PC-9 (cell line): ENCODE measurements around the gene CGN. TPM values are rescaled to one million over a fixed set of nuclear protein-coding genes. Genes with fewer than 3 reads are reported as not detected.

Experiments
- BruUV-seq: library from RNA; stranded (reverse); fragments of 400-500 nt; replicated peaks from 2 replicates; lab custom pipeline; 2021; lab: Mats Ljungman, UMichigan
- CTCF ChIA-PET: fragments of 300-600 bp; sonication (Branson Sonifier 250); formaldehyde crosslinking; loops from one replicate; lab custom pipeline; 2022; ENCODE audit warnings: antibody characterized with exemption; lab: Charles Lee
- POLR2A ChIA-PET: fragments of 300-600 bp; sonication (Branson Sonifier 250); formaldehyde crosslinking; loops from one replicate; lab custom pipeline; 2022; ENCODE audit warnings: antibody characterized with exemption; ENCODE audit not compliant: unreplicated experiment; lab: Charles Lee
- DNase-seq, 2 experiments: peaks; one replicate each; pipeline versions ENCODE4 v3.0.0 to v3.0.0-alpha.2; 2015 to 2022; ENCODE audit warnings: mixed read lengths in 1 of 2
- H2AFZ ChIP-seq: fragments of 200-600 bp; sonication (generic); 2 replicates; pipeline ENCODE4 v1.8.1; 2017; ENCODE audit warnings: antibody characterized with exemption
- H3F3A ChIP-seq: fragments of 200-600 bp; sonication (generic); 2 replicates; pipeline ENCODE4 v1.8.1; 2017; ENCODE audit warnings: antibody characterized with exemption, mild to moderate bottlenecking, low read depth; ENCODE audit not compliant: insufficient read depth
- H3K27ac ChIP-seq: fragments of 200-600 bp; sonication (generic); 2 replicates; pipeline ENCODE4 v1.6.1; 2016; ENCODE audit warnings: mixed run types
- H3K27me3 ChIP-seq: fragments of 200-600 bp; sonication (generic); 2 replicates; pipeline ENCODE4 v1.6.1; 2016; ENCODE audit warnings: low read depth, mixed run types; ENCODE audit not compliant: insufficient read depth
- H3K36me3 ChIP-seq: fragments of 200-600 bp; sonication (generic); 2 replicates; pipeline ENCODE4 v1.6.1; 2016; ENCODE audit warnings: low read depth, mixed run types
- H3K4me1 ChIP-seq: fragments of 200-600 bp; sonication (generic); replicated peaks from 2 replicates; pipeline ENCODE4 v1.6.1; 2016; ENCODE audit warnings: mixed run types; ENCODE audit not compliant: insufficient read depth
- H3K4me2 ChIP-seq: fragments of 200-600 bp; sonication (generic); 2 replicates; pipeline ENCODE4 v1.6.1; 2017; ENCODE audit warnings: mixed run types
- H3K4me3 ChIP-seq: fragments of 200-600 bp; sonication (generic); 2 replicates; pipeline ENCODE4 v1.6.1; 2016; ENCODE audit warnings: mixed run types
- H3K79me2 ChIP-seq: fragments of 200-600 bp; sonication (generic); 2 replicates; pipeline ENCODE4 v1.6.1; 2017; ENCODE audit warnings: low read depth, mixed run types
- H3K9me2 ChIP-seq: fragments of 200-600 bp; sonication (generic); 2 replicates; pipeline ENCODE4 v1.8.1; 2017; ENCODE audit warnings: mild to moderate bottlenecking; ENCODE audit not compliant: insufficient read depth
- H3K9me3 ChIP-seq: fragments of 200-600 bp; sonication (generic); 2 replicates; pipeline ENCODE4 v1.8.1; 2016; ENCODE audit warnings: low read depth; ENCODE audit not compliant: insufficient read depth
- H4K20me1 ChIP-seq: fragments of 200-600 bp; sonication (generic); 2 replicates; pipeline ENCODE4 v1.8.1; 2017; ENCODE audit not compliant: insufficient read depth
- CTCF ChIP-seq: fragments of 200-600 bp; sonication (generic); conservative IDR thresholded peaks from 2 replicates; pipeline ENCODE4 v1.6.1; 2017; ENCODE audit warnings: mixed run types, antibody characterized with exemption, mild to moderate bottlenecking, moderate library complexity
- EZH2 ChIP-seq: fragments of 200-600 bp; sonication (generic); IDR thresholded peaks from 2 replicates; pipeline ENCODE4 v1.8.0; 2017; ENCODE audit warnings: antibody characterized with exemption, low read depth
- intact Hi-C: fragments of 100-400 bp; cut with micrococcal nuclease; formaldehyde crosslinking; loops from one replicate; pipeline ENCODE4 v1.10.0; 2022; ENCODE audit not compliant: unreplicated experiment
- total RNA-seq: library from RNA; stranded (reverse); gene quantifications from 2 replicates; pipeline ENCODE4 v1.2.3, GENCODE V29; 2021

The CGN gene
- total RNA-seq, 1 experiment from 2014 or later: 30.3 TPM

GRCh38 chr1:151524736-151525135 lies 13.5 kb downstream of the CGN start:
- Histone ChIP-seq H3K27me3 (no peaks in the 10 kb centered on the region), H3K36me3 (peaks cover 18% of the 10 kb centered on the region; the same call in 1 of the 2 replicates), H3K9me2 (no peaks in the 10 kb centered on the region), H3K9me3 (no peaks in the 10 kb centered on the region), H4K20me1 (no peaks in the 10 kb centered on the region), H3K4me1 (no peaks in the 10 kb centered on the region), H3K27ac (no peak overlapping the region), H3K4me3 (no peak overlapping the region), H3K79me2 (no peaks in the 10 kb centered on the region), H3F3A (no peaks in the 10 kb centered on the region), H2AFZ (no peak overlapping the region), H3K4me2 (no peak overlapping the region)
- no TSS peak for BruUV-seq
- POLR2A ChIA-PET: no interaction called here
- intact Hi-C loops: no loop called here
- TF ChIP-seq CTCF (no peak), EZH2 (no peak)
- CTCF ChIA-PET: no interaction called here
- DNase-seq: no peak

GRCh38 chr1:151526735-151527525 lies 15.7 kb downstream of the CGN start:
- Histone ChIP-seq H2AFZ (no peak overlapping the region), H3K27ac (no peak overlapping the region), H3K4me2 (no peak overlapping the region), H3F3A (no peaks in the 10 kb centered on the region), H3K36me3 (0 out of 2 replicates have a peak, but pooled peaks cover 5% of the 10 kb centered on the region), H3K4me3 (no peak overlapping the region), H3K9me3 (no peaks in the 10 kb centered on the region), H3K4me1 (no peaks in the 10 kb centered on the region), H3K27me3 (no peaks in the 10 kb centered on the region), H4K20me1 (no peaks in the 10 kb centered on the region), H3K9me2 (no peaks in the 10 kb centered on the region), H3K79me2 (no peaks in the 10 kb centered on the region)
- intact Hi-C loops: no loop called here
- ChIA-PET CTCF (no interaction called here), POLR2A (no interaction called here)
- BruUV-seq: no TSS peak
- DNase-seq: no peak
- no peak for TF ChIP-seq EZH2

GRCh38 chr1:151529211-151529702 lies 18.1 kb downstream of the CGN start:
- Histone ChIP-seq H3F3A (peaks cover 4% of the 10 kb centered on the region; the same call in 1 of the 2 replicates), H3K9me3 (no peaks in the 10 kb centered on the region), H3K27me3 (no peaks in the 10 kb centered on the region), H3K9me2 (no peaks in the 10 kb centered on the region), H4K20me1 (no peaks in the 10 kb centered on the region), H3K27ac (no peak overlapping the region), H3K36me3 (0 out of 2 replicates have a peak, but pooled peaks cover 4% of the 10 kb centered on the region), H3K4me2 (no peak overlapping the region), H2AFZ (no peak overlapping the region), H3K4me3 (no peak overlapping the region), H3K79me2 (no peaks in the 10 kb centered on the region), H3K4me1 (no peaks in the 10 kb centered on the region)
- intact Hi-C loops: no loop called here
- BruUV-seq: no TSS peak
- TF ChIP-seq EZH2: no peak
- no peak for TF ChIP-seq CTCF
- DNase-seq: no peak
- ChIA-PET POLR2A (interaction anchor here (0.7 kb wide), 1 partner anchor 17 kb away, joined by 4 read pairs; no protein-coding TSS in a partner anchor), CTCF (no interaction called here)
